Tongue (tissue), 2 donors: ENCODE data around the gene HOXB6. TPM values are rescaled to one million over a fixed set of nuclear protein-coding genes. Genes with fewer than 3 reads are reported as not detected.
A peak's percentile ranks its signal among the peaks of the same experiment; 100 is the strongest.

Experiments
- DNase-seq: peaks from one replicate; pipeline ENCODE4 v3.0.0-alpha.2; 2015
- total RNA-seq: library from RNA; depleted of rRNA; stranded (reverse); fragments of >200 nt; gene quantifications from one replicate; pipeline ENCODE4 v1.2.3, GENCODE V29; 2014

Gene HOXB6
- not detected for total RNA-seq

DNA sequence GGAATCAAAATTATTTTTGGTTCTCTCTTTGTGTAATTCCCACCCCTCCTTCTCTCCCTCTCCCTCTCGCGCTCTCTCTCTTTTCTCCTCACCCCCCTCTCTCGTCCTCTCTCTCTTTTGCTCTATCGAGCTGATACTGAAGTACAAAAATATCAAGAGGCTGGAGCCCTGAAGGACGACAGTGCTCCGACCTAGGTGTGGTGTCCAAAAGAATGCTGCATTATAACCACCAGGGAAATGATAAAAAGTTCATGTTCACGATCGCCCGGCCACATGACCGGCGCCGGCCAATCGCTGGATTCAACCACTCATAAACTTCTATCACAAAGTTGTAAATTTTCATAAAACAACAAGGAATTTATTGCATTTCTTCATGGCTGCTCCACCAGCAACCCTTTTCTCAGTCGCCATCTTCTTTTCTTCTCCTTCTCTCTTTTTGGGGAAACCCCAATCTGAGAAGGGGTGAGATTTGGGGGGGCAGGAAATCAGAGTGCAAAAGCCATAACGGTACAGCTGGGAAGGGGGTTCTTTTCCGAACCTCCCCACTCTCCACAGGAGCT, at the start of gene HOXB6:
Gene HOXB6, minus strand, starts transcription at position 217 of the 560 bp plus-strand sequence. CDS start 6,836 bp downstream, outside the sequence.
- DNase-seq, result no peak

DNA sequence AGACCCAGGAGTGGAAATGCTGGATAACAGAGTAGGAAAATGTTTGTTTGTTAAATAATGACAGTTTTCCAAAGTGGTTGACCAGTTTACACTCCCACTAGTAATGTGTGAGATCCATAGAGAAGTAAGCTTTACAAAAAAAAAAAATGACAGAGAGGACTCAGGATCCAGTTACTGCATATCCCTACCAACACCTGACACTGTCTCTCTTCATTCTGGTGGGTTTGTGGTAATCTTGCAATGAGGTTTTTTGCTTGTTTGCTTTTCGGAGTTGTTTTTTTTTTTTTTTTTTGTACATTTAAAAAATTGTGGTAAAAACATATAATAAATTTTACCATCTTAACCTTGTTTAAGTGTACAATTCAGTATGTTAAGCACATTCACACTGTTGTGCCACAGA, 45.0 kb upstream of the HOXB6 start:
- DNase-seq, result no peak

DNA sequence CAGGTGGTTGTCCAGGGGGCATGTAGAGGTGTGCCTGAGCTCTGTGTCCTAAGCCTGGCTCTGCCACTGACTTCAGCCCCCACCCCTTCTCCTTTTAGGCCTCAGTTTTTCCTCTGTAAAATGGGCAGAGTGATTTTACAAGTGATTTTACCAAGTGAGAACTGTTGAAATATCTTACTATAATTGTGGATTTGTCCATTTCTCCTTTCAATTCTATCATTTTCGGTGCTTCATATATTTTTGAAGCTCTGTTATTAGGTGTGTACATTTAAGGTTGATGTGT, 43.1 kb upstream of the HOXB6 start:
- no peak for DNase-seq

DNA sequence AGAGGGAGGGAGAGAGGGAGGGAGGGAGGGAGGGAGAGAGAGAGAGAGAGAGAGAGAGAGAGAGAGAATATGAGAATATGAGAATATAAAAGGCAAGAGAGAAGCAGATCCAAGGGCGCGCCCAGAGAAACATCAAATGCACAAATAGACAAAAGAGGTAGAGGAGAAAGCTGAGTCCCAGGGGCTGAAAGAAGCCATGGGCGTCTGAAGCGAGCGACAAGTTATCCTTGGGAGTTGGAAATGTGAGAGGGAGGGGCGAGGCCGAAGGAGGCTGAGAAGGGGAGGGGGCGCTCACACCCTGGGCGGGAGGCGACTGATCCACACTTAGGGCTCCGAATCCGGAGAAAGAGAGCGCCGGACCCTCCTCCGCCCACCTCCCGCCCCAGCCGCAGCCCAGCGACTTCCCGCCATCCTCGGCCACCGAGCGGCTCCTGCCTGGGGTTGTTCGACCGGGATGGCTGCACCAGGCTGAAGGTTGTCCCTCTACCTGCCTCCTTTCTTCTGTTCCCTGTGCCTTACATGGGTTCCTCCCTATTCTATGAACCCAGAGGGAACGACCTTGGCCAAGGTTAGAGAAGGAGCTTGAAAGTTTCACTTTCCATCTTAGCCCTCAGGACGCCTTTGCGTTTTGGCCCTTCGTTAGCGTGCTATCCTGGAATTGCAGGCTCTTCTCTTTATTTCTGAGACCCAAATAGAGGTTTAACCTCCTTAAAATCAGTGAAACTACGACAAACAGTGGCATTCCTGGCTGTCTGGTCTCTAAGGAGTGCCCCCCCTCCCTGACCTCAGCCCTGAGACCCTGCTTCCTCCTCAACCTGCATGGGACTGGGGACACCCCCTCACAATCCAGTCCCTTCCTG, 42.5 kb upstream of the HOXB6 start:
- no peak for DNase-seq

DNA sequence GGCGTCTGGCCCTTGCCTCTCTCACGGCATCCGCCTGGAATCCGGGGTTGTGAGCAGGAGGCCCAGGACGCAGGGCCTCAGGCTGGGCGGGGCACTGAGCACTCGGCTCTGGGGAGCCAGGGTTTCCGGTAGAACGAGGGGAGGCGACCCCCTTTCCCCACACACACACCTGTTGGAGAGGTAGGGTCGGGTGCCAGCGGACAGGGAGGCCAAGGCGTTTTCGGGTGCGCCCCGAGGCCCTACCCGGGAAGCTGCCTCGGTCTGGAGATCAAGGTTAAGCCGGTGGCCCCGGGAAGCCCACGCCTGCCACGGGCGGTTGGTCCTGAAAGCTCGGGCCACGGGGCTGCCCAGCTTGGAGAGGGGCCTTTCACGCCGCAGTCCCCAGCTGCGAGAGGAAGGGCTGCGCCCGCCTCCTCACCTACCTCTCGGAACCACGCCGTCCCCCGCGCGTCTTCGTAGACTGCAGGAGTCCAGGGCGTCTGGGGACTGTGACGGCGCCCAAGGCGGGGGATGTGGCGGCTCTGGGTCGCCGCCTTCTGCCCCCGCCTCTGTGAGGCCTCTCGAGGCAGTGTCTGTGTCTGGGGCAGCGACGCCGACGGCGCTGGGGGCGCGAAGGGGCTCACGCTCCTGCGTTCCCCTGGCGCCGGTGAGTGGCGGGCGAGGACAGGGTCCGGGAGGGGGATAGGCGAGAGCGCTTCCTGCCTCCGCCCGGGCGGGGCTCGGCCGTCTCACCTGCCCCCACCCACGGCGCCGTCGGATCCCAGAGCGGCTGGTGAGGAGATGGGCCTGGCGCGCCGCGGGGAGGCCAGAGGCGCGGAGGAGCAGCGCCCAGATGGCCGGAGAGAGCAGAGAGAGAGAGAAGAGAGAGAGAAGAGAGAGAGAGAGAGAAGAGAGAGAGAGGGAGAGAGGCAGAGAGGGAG, 41.7 kb upstream of the HOXB6 start:
- no peak for DNase-seq

DNA sequence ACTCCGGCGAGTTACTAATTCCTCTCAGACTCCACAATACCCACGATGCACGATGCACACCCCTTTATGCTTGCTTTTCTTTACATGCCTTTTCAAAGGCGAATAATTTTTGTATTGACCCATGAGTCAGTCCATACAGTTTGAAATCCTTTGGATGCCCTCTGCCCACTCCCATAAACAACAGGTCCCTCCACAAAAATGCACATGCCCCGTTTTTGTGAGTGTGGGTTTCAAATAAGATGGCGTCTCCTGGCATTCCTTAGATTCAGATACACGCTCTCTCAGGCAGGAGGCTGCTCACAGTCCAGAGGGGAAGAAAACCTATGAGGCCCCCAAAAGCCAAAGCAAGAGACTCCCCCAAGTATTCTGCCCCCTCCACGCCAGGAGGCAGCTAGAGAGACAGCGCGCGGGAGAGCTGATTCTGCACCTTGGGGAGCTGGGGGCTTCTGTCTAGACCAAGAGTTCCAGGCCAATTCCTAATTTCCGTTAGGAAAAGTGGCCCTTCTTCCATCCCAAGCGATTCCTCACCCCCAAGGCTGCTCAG, 40.9 kb upstream of the HOXB6 start:
- DNase-seq, result no peak

DNA sequence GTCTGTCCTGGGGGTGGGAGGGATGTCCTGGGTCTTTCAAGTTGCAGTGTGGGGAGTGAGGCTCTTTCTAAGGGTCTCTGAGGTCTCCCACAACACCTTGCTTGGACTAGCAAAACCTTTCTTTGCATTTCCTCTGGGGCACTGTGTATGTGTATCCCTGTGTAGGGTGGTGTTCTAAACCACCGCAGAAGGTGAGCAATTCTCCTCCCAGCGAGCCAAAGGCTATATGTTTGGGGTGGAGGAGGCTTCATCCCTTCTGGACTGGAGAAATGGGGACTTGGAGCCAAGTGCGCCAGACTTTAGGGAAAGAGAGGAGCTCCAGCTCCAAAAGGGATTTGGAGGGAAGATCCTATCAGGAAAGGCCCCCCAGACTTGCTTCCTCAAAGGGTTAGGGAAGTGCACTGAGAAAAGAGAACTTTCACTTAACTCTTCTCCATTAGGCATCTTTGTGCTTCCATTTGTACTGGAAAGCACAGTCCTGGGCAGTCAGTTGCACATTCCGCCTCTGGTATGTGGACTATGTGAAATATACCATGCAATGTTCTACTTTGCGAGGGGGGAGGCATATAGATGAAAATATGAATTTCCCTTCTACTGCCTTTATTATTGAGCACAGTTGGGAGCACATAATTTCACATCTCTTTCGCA, 40.2 kb upstream of the HOXB6 start:
- no peak for DNase-seq

DNA sequence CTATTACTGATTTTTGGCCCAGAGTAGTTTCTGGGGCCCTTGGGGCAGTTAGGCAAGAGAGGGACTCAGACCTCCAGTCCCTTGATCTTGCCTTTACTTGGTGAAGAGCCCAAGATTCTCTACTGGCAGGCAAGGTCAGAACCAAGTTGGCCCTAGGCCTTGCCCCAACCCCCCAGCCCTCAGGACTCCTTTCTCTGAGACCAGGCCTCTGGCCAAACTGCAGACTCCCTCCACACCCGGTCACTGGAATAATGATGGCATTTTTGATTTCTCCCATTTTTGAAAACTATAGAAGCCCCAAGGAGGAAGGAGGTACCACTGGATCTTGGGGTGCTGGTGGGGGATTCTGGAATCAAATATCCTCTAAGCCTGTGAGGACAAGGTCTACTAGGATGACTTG, 39.4 kb upstream of the HOXB6 start:
- DNase-seq, result no peak

DNA sequence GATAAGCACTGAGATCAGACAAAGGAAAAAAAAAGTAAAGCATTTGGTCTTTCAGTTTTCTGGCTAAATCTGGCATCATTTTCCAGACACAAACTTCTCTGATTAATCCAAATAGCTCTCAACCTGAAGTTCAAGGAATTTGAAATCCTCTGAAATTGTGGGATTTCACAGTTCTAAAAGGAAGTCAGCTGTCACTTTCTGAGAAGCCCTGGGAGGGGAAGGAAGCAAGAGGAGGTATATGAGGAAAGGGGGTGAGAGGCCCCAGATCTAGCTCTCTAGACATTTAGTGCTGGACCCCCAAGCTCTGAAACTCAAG, 38.9 kb upstream of the HOXB6 start:
- no peak for DNase-seq

DNA sequence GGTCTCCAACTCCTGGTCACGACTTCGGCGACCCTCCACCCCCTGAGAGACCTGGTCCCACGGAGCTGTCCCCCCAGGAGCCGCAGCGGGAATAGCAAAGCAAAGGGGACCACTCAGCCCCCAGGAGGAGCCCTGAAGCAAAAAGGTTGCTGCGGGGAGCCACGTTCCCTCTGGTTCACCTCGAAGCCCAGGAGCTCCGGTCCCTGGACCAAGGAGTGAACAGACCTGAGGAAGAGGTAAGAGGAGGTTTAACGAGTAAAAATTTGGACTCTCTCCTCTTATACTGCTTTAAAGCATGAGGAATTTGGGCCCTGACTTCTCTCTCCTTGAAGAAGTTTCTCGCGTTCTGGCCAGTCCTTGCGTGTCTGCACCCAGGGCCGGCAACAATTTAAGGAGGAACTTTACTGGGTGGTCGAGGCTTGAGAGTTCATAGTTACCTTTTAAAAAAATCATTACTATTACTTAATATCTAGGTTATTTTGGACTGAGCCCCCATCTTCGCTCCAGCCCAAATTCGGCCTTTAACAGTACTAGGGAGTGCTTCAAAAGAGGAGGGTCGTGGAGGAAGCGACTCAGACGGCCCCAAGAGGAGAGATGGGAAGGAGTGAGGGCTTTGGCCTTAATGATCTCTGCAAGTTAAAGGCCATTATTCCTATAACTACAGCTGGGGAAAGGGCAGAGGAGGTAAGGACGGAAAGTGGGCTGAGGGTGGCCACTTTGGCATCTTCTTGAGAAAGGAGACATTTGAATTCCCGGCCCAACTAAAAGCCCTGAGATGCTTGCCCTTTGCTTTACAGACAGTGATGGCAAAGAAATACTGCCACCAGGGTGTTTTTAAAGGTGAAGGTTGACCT, 38.3 kb upstream of the HOXB6 start:
- DNase-seq, result no peak

DNA sequence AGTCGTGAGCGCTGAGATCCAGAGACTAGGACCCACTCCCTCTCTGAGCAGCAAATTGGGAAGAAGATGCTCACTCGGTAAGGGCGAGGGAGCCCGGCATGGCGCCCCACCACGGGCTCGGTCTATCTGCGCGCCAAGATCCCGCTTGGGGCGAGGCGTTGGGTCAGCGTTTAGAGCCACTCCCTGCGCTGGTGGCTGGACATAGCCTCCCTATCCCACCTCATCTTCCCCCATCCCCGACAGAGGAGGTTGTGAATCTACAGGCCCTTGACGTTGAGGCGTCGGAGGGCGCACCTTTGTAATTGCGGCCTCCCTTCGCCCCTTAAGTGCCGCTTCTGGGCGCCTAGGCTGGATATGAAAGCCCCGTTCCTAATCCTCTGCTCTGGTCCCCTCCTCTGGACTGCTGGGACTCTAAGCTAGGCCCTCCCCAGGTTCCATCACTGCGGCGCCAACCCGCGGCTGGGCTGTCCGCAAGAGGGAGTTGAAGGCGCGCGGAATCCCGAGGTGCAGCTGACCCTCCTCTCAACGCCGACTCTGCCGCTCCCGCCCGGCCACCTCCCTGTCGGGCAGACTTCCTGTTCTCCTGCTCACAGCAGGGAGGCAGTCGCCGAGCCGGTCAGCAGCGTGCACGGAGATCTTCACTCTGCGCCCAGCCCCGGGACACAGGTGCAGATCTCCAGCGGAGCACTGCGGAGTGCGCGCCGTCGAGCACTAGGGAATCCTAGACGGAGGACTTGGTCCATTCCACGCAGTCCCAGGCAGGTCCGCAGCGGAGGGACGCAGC, 37.5 kb upstream of the HOXB6 start:
- no peak for DNase-seq

DNA sequence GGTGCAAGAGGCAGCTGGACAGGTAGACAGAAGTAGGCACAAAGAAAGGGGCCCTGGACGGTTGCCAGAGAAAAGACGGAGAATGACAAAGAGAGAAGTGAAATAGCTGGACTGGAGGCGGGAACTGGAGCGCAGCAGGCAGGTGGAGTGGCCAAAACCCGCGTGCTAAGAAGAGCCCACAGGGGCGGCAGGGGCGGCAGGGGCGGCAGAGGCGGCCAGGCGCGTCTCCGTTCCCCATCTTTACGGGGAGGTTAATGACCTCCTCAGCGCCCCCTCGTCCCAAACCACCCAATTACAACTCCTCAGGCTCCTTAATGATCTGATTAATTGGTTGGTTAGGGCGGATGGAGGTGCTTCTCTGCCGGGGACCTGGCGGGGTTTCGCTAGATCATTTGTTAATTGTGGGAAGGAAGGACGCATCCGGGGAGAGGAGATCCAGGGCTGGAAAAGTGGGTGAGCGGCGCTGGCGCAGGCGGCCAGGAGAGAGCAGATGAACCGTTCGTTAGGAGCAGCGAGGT, 36.8 kb upstream of the HOXB6 start:
- DNase-seq, result no peak

DNA sequence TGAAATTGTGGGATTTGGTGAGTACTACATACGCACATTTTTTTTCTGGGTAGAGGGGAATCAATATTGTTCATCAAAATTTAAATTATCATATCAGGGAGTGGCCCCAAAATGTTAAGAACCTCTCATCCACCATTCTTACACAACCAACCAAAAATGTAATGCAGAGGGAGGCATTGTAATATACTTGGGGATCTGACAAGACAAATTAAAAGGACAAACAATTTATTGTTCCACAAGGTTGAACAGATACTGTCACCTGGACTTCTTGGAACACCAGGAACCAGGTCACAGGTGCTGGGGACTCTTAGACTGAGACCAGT, 36.0 kb upstream of the HOXB6 start:
- DNase-seq, result no peak

DNA sequence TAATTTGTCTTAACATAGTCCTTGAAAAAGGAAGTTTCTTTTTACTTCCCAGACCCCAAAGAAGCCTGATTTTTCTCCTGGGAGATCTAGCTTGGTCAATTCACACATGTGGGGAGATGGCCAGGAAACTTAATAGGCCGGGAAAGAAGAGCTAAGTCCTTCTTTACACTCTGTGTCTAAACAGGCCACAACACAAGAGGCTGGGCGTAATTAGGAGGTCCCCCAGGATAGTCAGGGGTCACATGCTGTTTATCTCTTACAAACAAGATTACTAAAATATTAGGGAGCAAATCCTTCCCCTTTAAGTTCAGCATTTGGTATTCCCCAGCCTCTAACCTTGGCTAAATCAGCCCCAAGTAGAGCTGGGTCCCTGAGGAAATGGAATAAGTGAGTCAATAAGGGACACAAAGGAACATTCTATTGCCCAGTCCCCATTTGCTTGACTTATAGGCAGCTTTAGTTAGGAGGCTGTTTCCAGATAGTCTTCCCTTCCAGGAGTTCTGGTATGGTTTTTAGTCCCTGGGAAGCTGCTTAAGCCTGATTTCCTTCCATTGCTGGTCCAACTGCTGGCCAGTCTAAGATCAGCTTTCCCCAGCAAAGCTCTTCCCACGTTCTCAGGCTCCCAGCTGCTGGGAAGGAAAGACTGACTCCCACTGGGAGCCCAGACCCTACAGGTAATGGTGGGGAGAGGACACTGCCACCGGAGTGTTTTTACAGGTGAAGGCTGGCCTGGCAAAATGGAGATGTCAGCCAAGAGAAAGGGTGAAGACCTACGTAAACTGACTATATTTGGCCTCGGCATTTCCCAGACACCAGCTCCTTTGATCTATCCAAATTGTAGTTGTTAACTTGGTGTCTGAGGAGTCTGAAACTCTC, 35.4 kb upstream of the HOXB6 start:
- DNase-seq, result no peak

DNA sequence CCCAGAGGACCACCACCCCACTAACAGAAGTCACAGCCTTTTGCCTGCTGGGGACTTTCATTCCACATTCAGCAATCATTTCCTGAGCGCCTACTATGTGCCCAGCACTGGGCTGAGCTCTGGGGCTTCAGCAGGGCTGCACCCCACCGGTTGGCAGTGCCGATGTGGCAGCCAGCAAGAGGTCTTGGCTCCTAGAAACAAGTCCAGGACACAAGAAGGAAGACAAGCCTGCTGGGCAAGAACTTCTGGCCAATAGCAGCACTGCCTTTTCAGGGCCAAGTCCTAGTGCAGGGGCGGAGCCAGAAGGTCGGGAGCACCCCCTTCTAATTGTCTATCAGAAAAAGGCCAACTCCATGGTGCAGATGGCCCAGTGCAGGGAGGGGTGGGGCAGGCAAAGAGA, 34.4 kb upstream of the HOXB6 start:
- DNase-seq, result no peak

DNA sequence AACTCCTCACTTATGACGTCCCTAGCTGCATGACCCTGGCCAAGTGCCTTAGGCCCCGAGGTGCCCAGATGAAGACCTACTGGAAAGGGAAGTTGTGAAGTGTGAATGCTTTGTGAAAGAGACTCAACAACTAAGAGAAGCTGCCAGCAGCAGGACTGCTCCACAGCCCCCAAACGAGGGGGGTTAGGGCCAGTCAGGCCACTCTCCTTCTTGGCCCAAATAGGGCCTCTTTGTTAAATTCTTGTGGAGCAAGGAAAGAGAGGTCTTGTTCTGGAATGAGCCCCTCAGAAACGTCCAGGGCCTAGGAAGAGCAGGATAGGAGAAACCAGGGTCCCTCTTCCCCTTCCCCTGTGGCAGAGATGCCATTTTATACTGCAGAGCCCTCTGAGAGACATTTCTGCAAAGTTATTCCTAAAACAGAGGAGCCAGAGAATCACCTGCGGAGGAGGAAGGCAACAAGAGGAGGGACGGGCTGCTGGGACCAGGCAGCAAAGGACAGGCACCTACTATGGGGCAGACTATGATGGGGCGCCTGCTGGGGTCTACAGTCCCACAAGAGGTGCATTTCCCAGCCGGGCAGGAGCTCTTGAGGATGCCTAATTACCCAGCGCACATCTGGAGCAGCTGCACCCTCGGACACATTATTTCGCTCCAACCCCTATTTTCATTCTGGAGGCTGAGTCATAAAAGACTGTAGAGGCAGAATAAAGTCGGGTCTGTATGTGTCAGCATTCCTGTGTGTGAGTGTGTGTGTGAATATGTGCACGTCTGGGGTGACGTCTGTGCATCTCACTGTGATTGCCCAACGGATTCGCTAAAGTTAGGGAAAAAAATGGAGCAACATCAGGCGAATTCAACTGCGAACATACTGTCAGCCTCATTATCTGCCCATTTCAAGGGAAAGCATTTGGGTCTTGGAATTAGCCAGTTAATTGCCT, 32.8 kb upstream of the HOXB6 start:
- DNase-seq, result no peak

DNA sequence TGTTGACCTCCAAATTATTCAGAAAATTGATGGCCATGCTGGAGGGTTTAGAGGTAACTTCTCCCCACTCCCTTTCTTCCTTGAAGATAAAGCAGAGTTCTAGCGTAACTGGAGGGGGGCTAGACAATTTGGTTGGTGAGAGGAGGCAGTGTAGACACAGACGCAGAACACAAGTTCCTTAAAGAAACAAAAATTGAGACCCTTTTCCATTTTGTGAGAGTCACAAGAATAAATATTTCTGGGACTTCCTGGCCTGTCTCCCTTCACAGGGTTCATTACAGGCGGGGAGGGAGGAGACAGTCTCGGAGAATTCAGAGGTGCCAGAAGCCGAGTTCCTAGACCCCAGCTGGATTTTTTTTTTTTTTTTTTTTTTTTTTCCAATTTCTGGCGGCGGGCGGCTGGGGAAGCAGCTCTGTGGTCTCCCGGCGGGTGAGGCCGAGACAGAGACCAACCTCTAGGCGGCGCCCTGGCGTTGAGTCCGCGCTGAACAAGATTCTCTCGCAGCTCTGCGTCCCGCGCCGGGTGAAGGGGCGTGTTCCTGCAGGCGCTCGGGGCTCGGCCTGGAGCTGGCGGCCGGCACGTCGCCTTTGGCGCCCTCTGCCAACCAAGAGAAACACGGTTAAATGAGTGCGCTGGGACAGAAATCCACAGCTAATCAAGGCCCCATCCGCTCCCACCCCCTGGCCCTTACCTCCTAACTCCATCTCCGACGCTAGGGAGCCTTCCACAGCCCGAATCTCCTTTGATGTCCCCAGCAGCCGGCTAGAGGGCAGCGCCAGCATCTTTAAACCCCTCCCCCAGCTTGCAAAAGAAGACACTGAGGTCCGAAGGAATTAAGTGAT, 31.6 kb upstream of the HOXB6 start:
- peak; percentile 85 for DNase-seq
